Stimulated activated CD8-positive, alpha-beta memory T cell treated with anti-CD3 and anti-CD28 coated beads, Interleukin-4, amount 100 ng/mL, for 1 hour (primary cell): ENCODE data around the gene HOXD9.

Experiments
- DNase-seq, 2 donors: peaks; one replicate each; pipeline ENCODE4 v3.0.0-alpha.2; 2020; ENCODE audit warnings: low read depth in 2 of 2, low spot score in 1 of 2

HOXD9 gene

GRCh38 chr2:176164611-176165369 is 42.3 kb downstream of the HOXD9 start:
- no peak for DNase-seq

- DNase-seq = no peak
These were observed 43.0 kb downstream of the HOXD9 start for GRCh38 chr2:176165370-176166050.

- DNase-seq = no peak
These were observed 43.8 kb downstream of the HOXD9 start for GRCh38 chr2:176166272-176166671.

- no peak for DNase-seq
These were observed 44.9 kb downstream of the HOXD9 start for GRCh38 chr2:176167398-176167797.

- DNase-seq = no peak
These were observed 46.7 kb downstream of the HOXD9 start for GRCh38 chr2:176169181-176169580.

- no peak for DNase-seq
These were observed 47.2 kb downstream of the HOXD9 start for GRCh38 chr2:176169711-176170110.

- no peak for DNase-seq
These were observed 48.2 kb downstream of the HOXD9 start for GRCh38 chr2:176170602-176171305.

- DNase-seq = no peak
These were observed 49.0 kb downstream of the HOXD9 start for GRCh38 chr2:176171351-176172006.

- no peak for DNase-seq
These were observed 49.7 kb downstream of the HOXD9 start for GRCh38 chr2:176172007-176172894.

- no peak for DNase-seq
These were observed 50.5 kb downstream of the HOXD9 start for GRCh38 chr2:176172895-176173566.

- no peak for DNase-seq
These were observed 51.3 kb downstream of the HOXD9 start for GRCh38 chr2:176173567-176174381.

GRCh38 chr2:176174382-176174823 is 51.9 kb downstream of the HOXD9 start:
- no peak for DNase-seq
